Upper lobe of right lung (tissue), 1 donor: ENCODE results near the gene NPTN. TPM values are rescaled to one million over a fixed set of nuclear protein-coding genes. Genes with fewer than 3 reads are reported as not detected.

ENCODE experiments used
- ATAC-seq: fragments of 200-7000 bp; cut with Tn5 transposase; one replicate; pipeline ENCODE4 v1.9.1; 2020; ENCODE audit warnings: mild to moderate bottlenecking, moderate library complexity
- DNase-seq: peaks from one replicate; pipeline ENCODE4 v3.0.0-alpha.2; 2020
- H3K27ac ChIP-seq: fragments of 200-600 bp; one replicate; pipeline ENCODE4 v1.8.0; 2022
- H3K27me3 ChIP-seq: fragments of 200-600 bp; one replicate; pipeline ENCODE4 v1.8.0; 2022; ENCODE audit warnings: mild to moderate bottlenecking
- H3K36me3 ChIP-seq: fragments of 200-600 bp; one replicate; pipeline ENCODE4 v1.8.0; 2022
- H3K4me1 ChIP-seq: fragments of 200-600 bp; one replicate; pipeline ENCODE4 v1.8.0; 2022
- H3K4me3 ChIP-seq: fragments of 200-600 bp; one replicate; pipeline ENCODE4 v1.8.0; 2022; ENCODE audit warnings: mild to moderate bottlenecking
- H3K9me3 ChIP-seq: fragments of 200-600 bp; one replicate; pipeline ENCODE4 v1.8.0; 2022
- intact Hi-C: fragments of 100-400 bp; cut with DNase I; formaldehyde crosslinking; loops from one replicate; pipeline ENCODE4 v1.11.0; 2022
- total RNA-seq: library from RNA; stranded (reverse); fragmentation: NEBNext Ultra II Directional; extraction: Animal tissue kit (Norgen Biotek cat#: 25700); gene quantifications from one replicate; pipeline ENCODE4 v1.2.1, GENCODE V29; 2021
- TF ChIP-seq, protein P1 (sequence below): fragments of 200-600 bp; IDR thresholded peaks from one replicate; pipeline ENCODE4 v1.8.0; 2022; ENCODE audit warnings: antibody characterized with exemption
- donor health status: DM: no; HTN: yes; CAD: no; lungs with severe emphysema.

Gene NPTN
- total RNA-seq, 1 donor from 2014 or later = 131 TPM

DNA sequence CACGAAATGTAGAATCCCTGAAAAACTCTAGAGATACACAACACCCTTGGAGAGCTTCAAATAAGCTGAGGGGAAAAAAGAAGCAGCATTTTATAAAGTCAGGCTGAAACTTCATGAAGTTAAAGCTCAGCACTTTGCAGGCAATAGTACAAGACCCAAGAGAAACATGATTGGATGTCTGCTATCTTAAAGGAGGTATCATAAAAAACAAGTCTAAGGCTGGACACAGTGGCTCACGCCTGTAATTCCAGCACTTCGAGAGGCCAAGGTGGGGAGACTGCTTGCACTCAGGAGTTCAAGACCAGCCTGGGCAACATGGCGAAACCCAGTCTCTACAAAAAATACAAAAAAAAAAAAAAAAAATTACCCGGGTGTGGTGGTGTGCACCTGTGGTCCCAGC is 42.9 kb downstream of the NPTN start:
- TF ChIP-seq, protein P1, sequence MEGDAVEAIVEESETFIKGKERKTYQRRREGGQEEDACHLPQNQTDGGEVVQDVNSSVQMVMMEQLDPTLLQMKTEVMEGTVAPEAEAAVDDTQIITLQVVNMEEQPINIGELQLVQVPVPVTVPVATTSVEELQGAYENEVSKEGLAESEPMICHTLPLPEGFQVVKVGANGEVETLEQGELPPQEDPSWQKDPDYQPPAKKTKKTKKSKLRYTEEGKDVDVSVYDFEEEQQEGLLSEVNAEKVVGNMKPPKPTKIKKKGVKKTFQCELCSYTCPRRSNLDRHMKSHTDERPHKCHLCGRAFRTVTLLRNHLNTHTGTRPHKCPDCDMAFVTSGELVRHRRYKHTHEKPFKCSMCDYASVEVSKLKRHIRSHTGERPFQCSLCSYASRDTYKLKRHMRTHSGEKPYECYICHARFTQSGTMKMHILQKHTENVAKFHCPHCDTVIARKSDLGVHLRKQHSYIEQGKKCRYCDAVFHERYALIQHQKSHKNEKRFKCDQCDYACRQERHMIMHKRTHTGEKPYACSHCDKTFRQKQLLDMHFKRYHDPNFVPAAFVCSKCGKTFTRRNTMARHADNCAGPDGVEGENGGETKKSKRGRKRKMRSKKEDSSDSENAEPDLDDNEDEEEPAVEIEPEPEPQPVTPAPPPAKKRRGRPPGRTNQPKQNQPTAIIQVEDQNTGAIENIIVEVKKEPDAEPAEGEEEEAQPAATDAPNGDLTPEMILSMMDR = no peak
- H3K27ac ChIP-seq = no peak overlapping the region
- intact Hi-C loops = no loop called here
- H3K27me3 ChIP-seq = no peaks in the 10 kb centered on the region
- H3K4me3 ChIP-seq = no peak overlapping the region
- DNase-seq (no peak), ATAC-seq (no peak)
- H3K36me3 ChIP-seq = peaks cover 59% of the 10 kb centered on the region
- H3K9me3 ChIP-seq = no peaks in the 10 kb centered on the region
- peaks cover 10% of the 10 kb centered on the region for H3K4me1 ChIP-seq

DNA sequence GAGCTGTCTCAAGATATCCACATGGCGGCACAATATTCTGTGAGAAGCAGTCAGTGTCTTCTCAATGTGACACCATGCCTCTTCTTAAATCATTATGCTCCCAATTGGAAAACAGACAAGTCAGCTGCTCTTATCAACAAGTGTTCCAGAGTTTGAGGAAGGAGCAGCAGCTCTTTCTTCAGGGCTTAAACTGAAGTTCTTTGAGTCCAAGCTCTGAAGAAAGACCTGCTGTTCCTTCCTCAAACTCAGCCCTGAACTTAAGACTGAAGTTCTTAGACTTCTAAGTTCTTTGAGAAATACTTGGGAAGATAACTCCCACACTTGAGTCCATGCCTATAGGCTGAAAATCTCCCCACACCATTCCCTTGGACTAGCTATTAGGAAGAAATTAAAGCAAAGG is 43.4 kb downstream of the NPTN start:
- ATAC-seq = peak; percentile 51
- intact Hi-C loops = no loop called here
- H3K9me3 ChIP-seq = no peaks in the 10 kb centered on the region
- H3K36me3 ChIP-seq = peaks cover 64% of the 10 kb centered on the region
- no peaks in the 10 kb centered on the region for H3K27me3 ChIP-seq
- TF ChIP-seq, protein P1 = no peak
- no peak for DNase-seq
- H3K27ac ChIP-seq = no peak overlapping the region
- no peak overlapping the region for H3K4me3 ChIP-seq
- H3K4me1 ChIP-seq = peaks cover 10% of the 10 kb centered on the region

DNA sequence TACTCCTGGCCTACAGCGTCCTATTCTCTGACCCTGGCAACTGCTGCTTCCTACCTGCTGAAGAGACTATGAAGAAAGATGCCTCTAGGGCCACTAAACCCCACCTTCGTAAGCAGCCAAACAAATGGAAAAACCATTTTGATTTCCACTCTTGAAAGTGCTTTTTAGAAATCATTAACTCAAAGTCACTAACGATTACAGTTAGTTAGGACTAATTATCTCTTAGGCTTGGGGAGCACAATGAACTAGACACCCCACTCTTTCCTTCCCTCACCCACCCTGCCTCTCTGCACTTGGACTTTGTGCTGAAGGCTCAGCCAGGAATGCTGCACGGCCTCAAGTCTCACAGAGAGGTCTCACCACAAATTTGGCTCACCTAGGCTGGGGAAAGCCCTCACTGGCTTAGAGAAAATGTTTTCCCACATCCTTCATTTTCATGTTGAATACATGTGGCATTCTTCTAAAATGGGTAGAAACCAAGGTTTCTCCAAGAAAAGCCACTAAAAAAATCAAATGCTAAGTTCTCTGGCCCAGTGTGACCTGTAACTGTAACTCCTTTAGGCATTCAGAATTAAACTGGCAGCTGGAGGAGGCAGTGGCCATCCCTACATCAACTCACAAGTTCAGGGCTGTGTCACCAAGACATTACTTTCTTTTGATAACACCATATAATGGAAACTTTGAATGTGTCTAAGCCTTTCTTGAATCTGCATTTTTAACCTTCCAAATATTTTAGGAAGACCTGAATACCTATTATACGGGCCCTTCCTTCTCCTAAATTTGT is 47.1 kb downstream of the NPTN start:
- Histone ChIP-seq H3K27ac (no peak overlapping the region), H3K27me3 (no peaks in the 10 kb centered on the region), H3K4me3 (no peak overlapping the region), H3K36me3 (peaks cover 85% of the 10 kb centered on the region), H3K9me3 (no peaks in the 10 kb centered on the region), H3K4me1 (no peaks in the 10 kb centered on the region)
- intact Hi-C loops = no loop called here
- TF ChIP-seq, protein P1 = no peak
- DNase-seq (no peak), ATAC-seq (no peak)

DNA sequence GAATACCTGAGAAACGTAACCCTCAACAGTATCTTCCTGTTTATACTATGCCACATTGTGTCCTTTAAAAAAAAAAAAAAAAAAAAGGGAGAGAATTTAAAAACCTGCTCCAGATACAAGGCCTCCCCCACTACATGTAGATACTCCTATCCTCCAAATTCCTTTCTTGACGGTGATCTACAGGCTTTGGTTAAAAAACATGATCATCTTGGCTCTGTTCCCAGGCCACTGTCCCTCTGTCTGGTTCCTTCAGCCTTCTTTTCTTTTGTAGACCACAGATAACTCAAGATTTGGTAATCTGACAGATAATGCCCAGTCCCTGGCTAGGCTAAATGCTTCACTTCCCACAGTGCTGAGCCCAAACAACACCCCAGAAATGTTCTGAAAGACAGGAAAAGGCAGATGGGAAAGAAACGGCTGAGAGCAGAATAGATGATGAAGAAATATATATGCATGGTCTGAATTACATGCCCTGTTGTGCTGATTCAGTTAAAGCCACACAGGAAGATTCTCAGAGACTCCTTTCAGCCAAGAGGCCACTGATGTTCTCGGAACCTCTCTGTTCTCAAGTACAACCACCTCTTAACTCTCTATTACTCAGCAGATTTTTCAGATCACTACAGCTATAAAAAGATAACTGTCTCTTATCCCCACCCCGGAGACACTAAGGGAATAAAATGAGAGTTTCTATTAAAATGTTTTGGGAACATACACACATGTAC is 48.3 kb downstream of the NPTN start:
- H3K36me3 ChIP-seq = peaks cover 83% of the 10 kb centered on the region
- intact Hi-C loops = no loop called here
- DNase-seq (no peak), ATAC-seq (no peak)
- H3K27me3 ChIP-seq = no peaks in the 10 kb centered on the region
- TF ChIP-seq, protein P1 = no peak
- no peaks in the 10 kb centered on the region for H3K9me3 ChIP-seq
- H3K27ac ChIP-seq = no peak overlapping the region
- no peaks in the 10 kb centered on the region for H3K4me1 ChIP-seq
- no peak overlapping the region for H3K4me3 ChIP-seq

DNA sequence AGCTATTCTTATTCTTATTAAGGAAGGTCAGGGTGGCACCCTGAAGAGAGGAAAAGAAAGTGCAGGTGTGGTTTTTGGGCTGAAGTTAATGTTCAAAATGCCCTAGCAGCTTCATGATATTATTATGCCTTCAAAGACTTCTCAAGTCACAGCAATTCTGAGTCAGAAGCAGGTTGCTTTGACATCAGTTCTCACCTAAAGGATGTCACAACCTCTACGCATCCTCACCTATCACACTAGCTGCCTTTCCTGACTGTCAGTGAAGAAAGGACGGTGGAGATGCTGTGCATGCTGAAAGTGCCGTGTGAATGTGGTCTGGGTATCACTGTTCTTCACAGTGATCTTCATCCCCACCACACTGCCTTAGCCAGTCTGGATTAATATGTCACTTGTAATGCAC is 49.6 kb downstream of the NPTN start:
- ATAC-seq (no peak), DNase-seq (no peak)
- Histone ChIP-seq H3K27ac (no peak overlapping the region), H3K36me3 (peaks cover 77% of the 10 kb centered on the region), H3K9me3 (no peaks in the 10 kb centered on the region), H3K4me1 (no peaks in the 10 kb centered on the region), H3K4me3 (no peak overlapping the region), H3K27me3 (no peaks in the 10 kb centered on the region)
- TF ChIP-seq, protein P1 = no peak
- intact Hi-C loops = no loop called here
